Measurements from ENCODE around the gene SPNS3.

The SPNS3 gene

DNA sequence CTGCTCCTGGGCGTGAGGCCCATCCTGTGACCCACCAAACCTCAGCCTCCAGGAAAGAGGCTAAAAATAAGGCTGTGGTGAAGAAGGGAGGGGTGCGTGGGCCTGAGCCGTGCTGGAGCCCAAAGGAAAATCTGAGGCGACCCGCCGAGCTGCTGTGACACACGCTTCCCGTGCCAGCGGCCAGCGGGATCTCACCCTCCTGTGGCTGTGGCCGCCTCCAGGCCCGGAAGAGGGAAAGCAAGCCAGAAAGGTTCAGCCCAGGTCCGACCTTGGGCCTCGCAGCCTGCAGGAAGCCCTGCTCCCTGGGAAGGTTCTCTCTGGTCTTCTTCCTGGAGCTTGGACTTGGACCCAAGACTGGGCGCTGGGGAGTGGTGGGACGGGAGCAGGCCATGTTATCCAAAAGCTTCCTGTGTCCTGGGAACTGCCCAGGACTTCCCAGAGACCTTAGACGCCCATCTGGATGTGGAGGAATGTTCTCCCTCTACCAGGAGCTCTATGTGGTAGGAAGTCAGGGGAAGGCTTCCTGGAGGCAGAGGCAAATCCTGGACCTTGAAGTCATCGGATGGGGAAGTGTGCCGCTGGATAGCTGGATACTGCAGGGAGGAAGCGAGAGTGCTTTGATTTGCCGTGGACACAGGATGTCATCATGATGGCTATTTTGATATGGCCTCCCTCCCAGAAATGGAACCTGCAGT is 76.3 kb downstream of the SPNS3 start:
- H3K4me3 ChIP-seq (ENCODE audit: low read length) = no peak overlapping the region
- DNase-seq (ENCODE audit: low read depth) = no peak
- TF ChIP-seq, protein P1, sequence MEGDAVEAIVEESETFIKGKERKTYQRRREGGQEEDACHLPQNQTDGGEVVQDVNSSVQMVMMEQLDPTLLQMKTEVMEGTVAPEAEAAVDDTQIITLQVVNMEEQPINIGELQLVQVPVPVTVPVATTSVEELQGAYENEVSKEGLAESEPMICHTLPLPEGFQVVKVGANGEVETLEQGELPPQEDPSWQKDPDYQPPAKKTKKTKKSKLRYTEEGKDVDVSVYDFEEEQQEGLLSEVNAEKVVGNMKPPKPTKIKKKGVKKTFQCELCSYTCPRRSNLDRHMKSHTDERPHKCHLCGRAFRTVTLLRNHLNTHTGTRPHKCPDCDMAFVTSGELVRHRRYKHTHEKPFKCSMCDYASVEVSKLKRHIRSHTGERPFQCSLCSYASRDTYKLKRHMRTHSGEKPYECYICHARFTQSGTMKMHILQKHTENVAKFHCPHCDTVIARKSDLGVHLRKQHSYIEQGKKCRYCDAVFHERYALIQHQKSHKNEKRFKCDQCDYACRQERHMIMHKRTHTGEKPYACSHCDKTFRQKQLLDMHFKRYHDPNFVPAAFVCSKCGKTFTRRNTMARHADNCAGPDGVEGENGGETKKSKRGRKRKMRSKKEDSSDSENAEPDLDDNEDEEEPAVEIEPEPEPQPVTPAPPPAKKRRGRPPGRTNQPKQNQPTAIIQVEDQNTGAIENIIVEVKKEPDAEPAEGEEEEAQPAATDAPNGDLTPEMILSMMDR (conservative IDR thresholded peaks at IDR 0.05; ENCODE audit: low read length) = no peak

DNA sequence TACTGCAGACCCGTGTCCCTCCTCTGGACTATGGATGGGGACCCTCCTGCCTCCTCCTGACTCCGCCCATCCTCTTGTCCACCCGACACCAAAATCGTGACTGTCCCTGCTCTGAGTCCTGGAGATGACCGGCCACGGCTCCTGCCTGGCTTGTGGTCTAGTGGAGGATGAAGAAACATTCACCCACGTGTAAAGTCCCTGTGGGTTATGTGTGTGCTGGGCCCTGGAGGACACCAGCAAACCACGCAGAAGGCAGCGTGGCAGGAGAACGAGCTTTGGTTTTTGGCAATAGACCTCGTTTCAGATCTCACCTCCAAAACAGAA is 76.8 kb downstream of the SPNS3 start:
- no peak overlapping the region for H3K4me3 ChIP-seq (ENCODE audit: low read length)
- no peak for DNase-seq (ENCODE audit: low read depth)
- TF ChIP-seq, protein P1 (conservative IDR thresholded peaks at IDR 0.05; ENCODE audit: low read length) = no peak

DNA sequence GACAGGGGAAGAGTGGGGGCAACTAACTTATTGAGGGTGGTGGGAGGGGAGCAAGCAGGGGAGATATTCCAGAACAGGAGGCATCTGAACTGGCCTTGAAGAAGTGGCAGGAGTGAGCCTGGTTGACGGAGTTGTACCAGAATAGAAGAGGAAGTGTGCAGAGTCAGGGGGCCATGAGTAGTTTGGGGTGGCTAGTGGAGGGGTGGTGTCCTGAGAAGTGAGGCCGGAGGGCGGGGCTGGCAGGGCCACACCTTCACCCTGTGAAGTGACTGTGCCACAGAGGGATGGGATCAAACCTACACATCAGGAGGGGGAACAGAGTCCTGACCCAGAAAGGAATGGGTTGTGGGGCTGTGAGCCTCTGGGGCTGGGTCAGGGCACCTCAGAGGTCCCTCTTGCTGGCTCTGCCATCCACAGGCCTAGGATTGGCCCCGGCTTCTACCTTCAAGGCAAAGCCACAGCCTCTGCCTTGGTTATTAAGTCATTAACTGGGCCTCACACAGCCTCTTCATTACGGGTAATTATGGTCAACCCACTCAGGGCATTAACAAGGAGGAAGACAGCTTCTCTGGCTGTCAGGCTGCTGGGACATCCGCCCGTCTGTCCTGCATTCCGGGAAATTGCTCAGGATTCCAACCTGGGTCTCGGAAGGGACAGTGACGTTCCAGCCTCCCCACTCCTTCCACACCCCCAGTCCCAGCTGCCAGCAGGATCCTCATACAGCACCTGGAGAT is 77.6 kb downstream of the SPNS3 start:
- DNase-seq (ENCODE audit: low read depth) = no peak
- TF ChIP-seq, protein P1 (conservative IDR thresholded peaks at IDR 0.05; ENCODE audit: low read length) = no peak
- no peak overlapping the region for H3K4me3 ChIP-seq (ENCODE audit: low read length)

DNA sequence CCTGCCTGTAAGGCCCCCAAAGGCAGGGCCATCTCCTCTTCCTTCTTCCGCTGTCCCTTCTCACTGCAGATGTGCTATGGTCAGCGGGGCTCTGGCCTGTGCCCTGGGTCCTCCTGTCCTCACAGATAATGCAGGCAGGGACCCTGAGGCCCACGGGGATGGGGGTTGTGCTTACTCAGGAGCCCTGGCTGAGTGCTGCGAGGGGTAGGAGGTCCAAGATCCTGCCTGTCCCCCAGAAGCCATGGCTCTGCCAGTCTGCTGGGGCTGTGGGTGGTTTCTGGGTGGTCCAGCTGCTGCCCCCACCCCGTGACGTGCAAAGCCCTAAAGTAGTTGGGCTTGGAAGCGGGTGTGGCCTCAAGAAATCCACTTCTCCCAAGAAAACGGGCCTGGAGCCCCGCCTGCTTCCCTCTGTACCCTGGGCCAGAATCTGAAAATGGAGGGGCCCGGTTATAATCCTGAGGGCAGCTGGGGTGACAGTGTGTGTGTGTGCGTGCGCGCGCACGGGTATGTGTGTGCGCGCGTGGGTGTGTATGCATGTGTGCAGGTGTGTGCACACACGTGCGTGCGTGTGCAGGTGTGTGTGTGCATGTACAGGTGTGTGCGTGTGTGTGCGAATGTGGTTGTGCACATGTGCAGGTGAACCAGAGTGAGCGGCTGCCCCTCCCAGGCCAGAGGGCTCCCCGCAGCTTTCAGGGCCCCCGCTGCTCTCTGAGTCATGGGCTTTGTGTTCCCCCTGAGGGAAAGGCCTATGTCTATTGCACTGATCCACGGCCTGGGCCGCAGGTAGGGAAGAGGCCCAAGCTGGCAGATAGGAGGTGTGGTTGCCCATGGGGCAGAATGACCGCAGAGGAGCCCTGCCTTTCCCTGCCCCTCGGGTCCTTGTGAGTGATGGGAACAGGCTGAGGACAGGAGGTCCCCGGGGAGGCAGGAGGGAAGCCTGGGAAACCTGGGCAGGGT is 78.7 kb downstream of the SPNS3 start:
- no peak for DNase-seq (ENCODE audit: low read depth)
- H3K4me3 ChIP-seq (ENCODE audit: low read length) = no peak overlapping the region
- TF ChIP-seq, protein P1 (conservative IDR thresholded peaks at IDR 0.05; ENCODE audit: low read length) = no peak

DNA sequence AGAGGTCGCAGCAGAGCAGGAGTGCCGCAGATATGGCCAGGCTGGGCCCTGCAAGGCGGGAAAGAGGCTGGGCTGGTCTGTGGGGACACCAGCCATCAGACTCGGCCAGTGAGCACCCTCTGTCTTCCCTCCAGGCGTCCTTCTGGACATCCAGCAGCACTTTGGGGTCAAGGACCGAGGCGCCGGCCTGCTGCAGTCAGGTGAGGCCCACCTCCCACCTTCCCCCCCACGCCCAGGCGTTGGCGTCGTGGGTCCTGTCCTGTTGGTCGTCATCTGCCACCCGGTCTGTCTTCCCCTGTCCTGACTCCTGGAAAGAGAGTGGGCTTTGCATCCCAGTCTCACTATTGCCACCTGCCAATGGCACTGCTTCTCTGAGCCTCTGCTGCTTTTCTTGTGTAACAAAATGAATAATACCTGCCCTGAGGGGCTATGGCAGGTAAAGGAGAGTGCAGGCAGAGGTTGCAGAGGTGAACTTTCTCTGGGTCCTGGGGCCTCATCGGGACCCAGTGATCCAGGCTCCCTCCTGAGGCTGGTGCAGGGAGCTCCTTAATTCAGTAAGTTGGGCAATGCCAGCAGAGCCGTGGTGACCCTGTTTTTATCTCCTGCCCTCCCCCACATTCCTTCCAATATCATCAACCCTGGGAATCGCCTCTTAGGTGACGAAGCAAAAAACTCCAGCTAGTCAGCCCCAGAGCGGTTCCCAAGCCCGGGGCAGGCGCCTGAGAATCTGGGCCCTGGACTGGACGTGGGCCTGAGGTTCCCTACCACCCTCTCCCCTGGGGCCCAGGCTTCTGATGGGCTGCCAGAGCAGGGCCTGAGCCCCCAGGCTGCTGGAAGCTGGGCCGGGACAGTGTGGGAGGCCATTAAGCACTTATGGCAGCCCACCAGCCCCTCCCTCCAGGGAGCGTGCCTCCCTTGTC is 79.6 kb downstream of the SPNS3 start:
- DNase-seq (ENCODE audit: low read depth) = no peak
- TF ChIP-seq, protein P1 (conservative IDR thresholded peaks at IDR 0.05; ENCODE audit: low read length) = no peak
- H3K4me3 ChIP-seq (ENCODE audit: low read length) = no peak overlapping the region

DNA sequence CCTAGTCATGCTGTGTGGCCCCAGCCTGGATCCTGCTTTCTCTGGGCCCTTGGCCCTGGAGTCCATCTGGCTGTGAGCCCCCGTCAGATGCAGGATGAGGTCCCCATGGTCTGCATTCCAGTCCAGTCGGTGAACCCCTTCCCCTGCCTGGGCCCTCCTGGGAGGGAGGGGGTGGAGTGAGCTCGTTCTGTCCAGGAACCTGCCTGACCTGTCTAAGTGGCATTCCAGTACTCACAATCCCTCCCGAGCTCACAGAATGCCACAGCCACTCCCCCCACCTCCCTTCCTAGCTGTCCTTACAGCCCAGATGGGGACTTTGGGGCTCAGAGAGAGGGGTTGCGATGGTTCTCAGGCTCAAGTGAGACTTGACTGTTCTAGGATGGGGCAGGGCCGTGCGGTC is 80.5 kb downstream of the SPNS3 start:
- TF ChIP-seq, protein P1 (conservative IDR thresholded peaks at IDR 0.05; ENCODE audit: low read length) = no peak
- no peak overlapping the region for H3K4me3 ChIP-seq (ENCODE audit: low read length)
- no peak for DNase-seq (ENCODE audit: low read depth)
